ENCODE results near the gene CRHR1. TPM values are rescaled to one million over a fixed set of nuclear protein-coding genes. Genes with fewer than 3 reads are reported as not detected.

CRHR1 gene
- total RNA-seq, 1 experiment from 2014 or later = not detected

GRCh38 chr17:45883063-45883462, 98.9 kb downstream of the CRHR1 start:
- H2AFZ ChIP-seq (ENCODE audit: low read length) = no peak overlapping the region
- no peak overlapping the region for H3K4me3 ChIP-seq (ENCODE audit: low read length)
- no TSS peak for BruUV-seq (replicated peaks)
- ChIA-PET POLR2A (ENCODE audit: unreplicated experiment) (no interaction called here), CTCF (no interaction called here)
- H4K20me1 ChIP-seq (ENCODE audit: low read length) = no peaks in the 10 kb centered on the region
- no peaks in the 10 kb centered on the region for H3K4me1 ChIP-seq (ENCODE audit: insufficient read depth, low read length)
- no peak overlapping the region for H3K4me2 ChIP-seq (ENCODE audit: low read length)
- H3K9ac ChIP-seq (ENCODE audit: low read length) = no peak overlapping the region
- no peaks in the 10 kb centered on the region for H3K9me3 ChIP-seq (ENCODE audit: low read length)
- peaks cover 29% of the 10 kb centered on the region for H3K27me3 ChIP-seq (ENCODE audit: low read length)
- H3K27ac ChIP-seq (ENCODE audit: low read length) = no peak overlapping the region
- intact Hi-C loops (cut with micrococcal nuclease) = no loop called here
- no peak for TF ChIP-seq EZH2 (IDR thresholded peaks at IDR 0.05; ENCODE audit: low read length, unreplicated experiment)
- no peak for TF ChIP-seq EZH2phosphoT487 (IDR thresholded peaks at IDR 0.05; ENCODE audit: borderline replicate concordance, low read length)
- DNase-seq (no peak), ATAC-seq (no peak)
- H3K9me2 ChIP-seq (replicated peaks; ENCODE audit: low read length) = no peaks in the 10 kb centered on the region
- no peaks in the 10 kb centered on the region for H3K79me2 ChIP-seq (ENCODE audit: low read length)
- H3F3A ChIP-seq (ENCODE audit: low read length, unreplicated experiment) = no peaks in the 10 kb centered on the region
- no peaks in the 10 kb centered on the region for H3K36me3 ChIP-seq (ENCODE audit: low read depth, low read length)

Other genes with a start within 250 kb of the CRHR1 start
- gene SPPL2C, start 60.6 kb downstream of the CRHR1 start, total RNA-seq (2014; rRNA removed) = not detected in 2 replicates
- 2.7 and 3.6 TPM in 2 replicates for gene MAPT, start 110.2 kb downstream of the CRHR1 start, total RNA-seq (2014; rRNA removed)
- gene STH, start 214.9 kb downstream of the CRHR1 start, total RNA-seq (2014; rRNA removed) = not detected in 2 replicates

All from PC-3 (cell line).